Stimulated activated CD4-positive, alpha-beta T cell treated with anti-CD3 and anti-CD28 coated beads, Interleukin-12 subunit alpha, Interleukin-12 subunit beta, amount 100 ng/mL, for 4 hours (primary cell): ENCODE measurements around the gene SDHB.

ENCODE experiments used
- DNase-seq: peaks from one replicate; pipeline ENCODE4 v3.0.0-alpha.2; 2020

SDHB gene

GRCh38 chr1:17053685-17054410 is at the start of gene SDHB:
Gene SDHB, minus strand, starts transcription at chr1:17054032. Its CDS starts 13 bp downstream, at chr1:17054019.
- DNase-seq: peak; percentile 98

- no peak for DNase-seq
These were observed 48.4 kb upstream of the SDHB start for GRCh38 chr1:17102232-17102631.

GRCh38 chr1:17101261-17101660 is 47.4 kb upstream of the SDHB start:
- DNase-seq: no peak

GRCh38 chr1:17099616-17100340 is 45.9 kb upstream of the SDHB start:
- DNase-seq: no peak

- DNase-seq: no peak
These were observed 44.9 kb upstream of the SDHB start for GRCh38 chr1:17098446-17099317.

GRCh38 chr1:17097787-17098186 is 44.0 kb upstream of the SDHB start:
- no peak for DNase-seq

- DNase-seq: no peak
These were observed 43.3 kb upstream of the SDHB start for GRCh38 chr1:17097147-17097546.

- DNase-seq: no peak
These were observed 42.8 kb upstream of the SDHB start for GRCh38 chr1:17096584-17096983.

- DNase-seq: no peak
These were observed 41.3 kb upstream of the SDHB start for GRCh38 chr1:17095141-17095540.

GRCh38 chr1:17094664-17095063 is 40.8 kb upstream of the SDHB start:
- DNase-seq: no peak

- DNase-seq: no peak
These were observed 40.1 kb upstream of the SDHB start for GRCh38 chr1:17093822-17094393.

- DNase-seq: no peak
These were observed 37.4 kb upstream of the SDHB start for GRCh38 chr1:17091252-17091651.

- DNase-seq: no peak
These were observed 35.7 kb upstream of the SDHB start for GRCh38 chr1:17089506-17089905.

GRCh38 chr1:17086751-17087150 is 32.9 kb upstream of the SDHB start:
- no peak for DNase-seq

GRCh38 chr1:17084787-17085186 is 31.0 kb upstream of the SDHB start:
- DNase-seq: no peak

- no peak for DNase-seq
These were observed 28.9 kb upstream of the SDHB start for GRCh38 chr1:17082761-17083160.

- no peak for DNase-seq
These were observed 27.6 kb upstream of the SDHB start for GRCh38 chr1:17081439-17081838.

- no peak for DNase-seq
These were observed 27.0 kb upstream of the SDHB start for GRCh38 chr1:17080880-17081279.

- no peak for DNase-seq
These were observed 26.4 kb upstream of the SDHB start for GRCh38 chr1:17080085-17080759.

GRCh38 chr1:17078991-17079868 is 25.4 kb upstream of the SDHB start:
- no peak for DNase-seq

- no peak for DNase-seq
These were observed 21.8 kb upstream of the SDHB start for GRCh38 chr1:17075470-17076255.
